ENCODE measurements around the gene MEIS1.
A peak's percentile ranks its signal among the peaks of the same experiment; 100 is the strongest.
"Not testable (repeated sequence)": the region's sequence is repeated elsewhere in the genome, so short reads cannot be mapped to it uniquely, and the experiment has no call there.

Gene MEIS1

DNA sequence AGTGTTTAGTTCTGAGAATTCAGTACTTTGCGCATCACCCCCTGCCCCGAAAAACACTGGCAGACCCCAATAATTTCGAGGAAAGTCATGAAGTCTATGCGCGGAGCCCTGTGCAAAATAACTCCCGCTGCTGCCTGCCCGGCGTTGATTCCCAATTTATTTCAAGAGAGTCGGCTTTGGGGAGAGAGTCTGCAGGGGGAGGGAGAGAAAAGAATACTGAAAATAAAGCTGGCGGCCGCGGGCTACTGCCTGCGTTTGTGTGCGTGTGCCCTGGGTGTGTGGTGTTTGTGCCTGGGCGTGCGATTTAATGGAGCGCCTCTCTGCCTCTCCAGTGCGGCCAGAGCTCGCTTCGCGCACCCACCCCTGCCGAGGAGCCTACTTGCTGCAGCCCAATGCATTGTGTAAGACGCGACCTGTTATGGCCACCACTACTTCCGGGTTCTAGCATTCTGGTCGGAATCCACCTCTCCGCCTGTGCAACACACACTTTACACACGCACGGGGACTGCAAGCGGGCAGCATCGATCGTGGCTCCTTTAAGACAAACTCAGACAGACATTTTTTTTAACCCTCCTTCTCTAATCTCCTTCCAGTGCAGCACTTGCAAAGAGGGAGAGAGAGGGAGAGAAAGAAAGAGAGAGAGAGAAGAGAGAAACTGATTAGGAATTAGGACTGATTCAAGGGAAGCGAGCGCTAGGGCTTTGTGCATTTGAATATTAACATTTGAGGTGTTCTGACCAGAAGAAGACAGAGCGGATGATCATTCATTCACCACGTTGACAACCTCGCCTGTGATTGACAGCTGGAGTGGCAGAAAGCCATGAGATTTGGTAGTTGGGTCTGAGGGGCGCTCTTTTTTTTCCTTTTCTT is at the start of gene MEIS1:
Gene MEIS1 (plus strand): TSS at position 447 of the 870 bp plus-strand sequence. CDS start 732 bp downstream, outside the sequence.
- Histone ChIP-seq H3K4me3 (ENCODE audit: low read length in 2 of 2) (peak within 1 kb of the TSS; percentile 72 to 74), H3K27ac (ENCODE audit: low read depth in 2 of 2, low read length in 2 of 2) (peak within 1 kb of the TSS; percentile 82 to 88), H3K4me1 (ENCODE audit: control insufficient read depth in 2 of 2, insufficient read depth in 2 of 2, low read length in 2 of 2) (peaks cover 7 to 10% of the 10 kb centered on the region in 2 donors), H3K27me3 (ENCODE audit: control insufficient read depth in 2 of 2, insufficient read depth in 2 of 2, low read length in 2 of 2) (peaks cover 26 to 30% of the 10 kb centered on the region in 2 donors), H3K9me3 (ENCODE audit: control insufficient read depth in 2 of 2, low read length in 2 of 2) (no peaks in the 10 kb centered on the region), H3K9ac (ENCODE audit: low read depth in 1 of 2, low read length in 2 of 2) (peak within 1 kb of the TSS; percentile 60 to 69), H3K36me3 (ENCODE audit: control insufficient read depth in 2 of 2, insufficient read depth in 2 of 2, low read length in 2 of 2) (no peaks in the 10 kb centered on the region)

DNA sequence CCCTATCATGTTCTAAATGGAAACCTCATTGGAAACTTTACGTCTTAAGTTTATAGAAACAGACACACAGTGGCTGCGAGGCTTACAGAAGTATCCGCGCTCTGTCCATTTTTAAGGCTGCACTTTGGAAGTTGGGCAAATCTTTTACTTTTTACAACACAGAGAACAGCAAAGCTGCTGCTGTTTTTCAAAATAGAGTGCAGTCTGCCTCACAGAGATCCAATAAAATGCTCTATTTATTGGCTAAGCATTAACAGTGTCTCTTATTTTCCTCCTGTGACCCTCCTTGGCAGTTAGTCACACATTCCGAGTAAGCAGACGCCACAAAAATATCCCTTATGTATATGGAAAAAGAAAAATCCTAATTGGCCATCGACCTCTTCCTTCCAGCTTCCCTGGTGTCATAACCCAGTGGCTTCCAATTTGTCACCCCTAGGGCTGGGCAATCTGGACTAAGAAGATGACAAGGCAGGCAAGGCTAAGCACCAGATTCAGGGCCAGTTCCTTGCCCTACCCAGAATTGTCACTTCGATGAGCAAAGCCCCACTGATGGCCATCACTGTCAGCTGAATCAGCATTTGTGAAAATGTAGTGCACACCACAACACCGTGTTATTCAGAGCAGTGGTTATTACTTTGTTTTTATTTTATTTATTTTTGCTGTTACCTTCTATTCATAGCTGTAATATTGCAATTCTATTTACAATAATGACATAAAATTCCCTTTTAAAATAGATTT is 47.7 kb upstream of the MEIS1 start:
- Histone ChIP-seq H3K9me3 (ENCODE audit: control insufficient read depth in 2 of 2, low read length in 2 of 2) (no peaks in the 10 kb centered on the region), H3K36me3 (ENCODE audit: control insufficient read depth in 2 of 2, insufficient read depth in 2 of 2, low read length in 2 of 2) (no peaks in the 10 kb centered on the region), H3K4me1 (ENCODE audit: control insufficient read depth in 2 of 2, insufficient read depth in 2 of 2, low read length in 2 of 2) (no peaks in the 10 kb centered on the region), H3K9ac (ENCODE audit: low read depth in 1 of 2, low read length in 2 of 2) (no peak overlapping the region), H3K27ac (ENCODE audit: low read depth in 2 of 2, low read length in 2 of 2) (no peak overlapping the region), H3K4me3 (ENCODE audit: low read length in 2 of 2) (no peak overlapping the region), H3K27me3 (ENCODE audit: control insufficient read depth in 2 of 2, insufficient read depth in 2 of 2, low read length in 2 of 2) (no peaks in the 10 kb centered on the region)

DNA sequence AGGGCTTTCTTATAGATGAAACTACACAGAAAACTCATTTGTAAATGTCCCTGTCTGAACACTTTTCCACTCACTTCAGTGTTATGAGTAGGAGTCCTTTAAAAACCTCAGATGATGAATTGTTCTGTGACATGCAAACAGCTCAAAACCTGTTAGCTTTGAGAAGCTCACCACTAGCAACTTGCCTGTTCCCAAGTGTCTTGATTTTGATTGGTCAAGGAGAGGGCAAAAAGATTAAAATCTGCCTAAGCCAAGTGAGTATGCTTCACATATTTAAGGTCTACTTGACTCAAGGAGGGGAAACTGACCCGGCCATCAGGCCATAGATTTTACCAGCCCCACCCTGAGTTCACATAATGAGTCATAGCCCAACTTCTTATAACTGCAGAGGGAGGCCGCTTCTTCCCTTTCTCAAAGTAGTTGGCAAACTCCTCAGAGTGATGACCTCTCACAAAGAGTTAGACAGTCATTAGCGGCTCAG is 45.2 kb upstream of the MEIS1 start:
- Histone ChIP-seq H3K9ac (ENCODE audit: low read depth in 1 of 2, low read length in 2 of 2) (no peak overlapping the region), H3K4me1 (ENCODE audit: control insufficient read depth in 2 of 2, insufficient read depth in 2 of 2, low read length in 2 of 2) (no peaks in the 10 kb centered on the region), H3K36me3 (ENCODE audit: control insufficient read depth in 2 of 2, insufficient read depth in 2 of 2, low read length in 2 of 2) (no peaks in the 10 kb centered on the region), H3K27ac (ENCODE audit: low read depth in 2 of 2, low read length in 2 of 2) (no peak overlapping the region), H3K9me3 (ENCODE audit: control insufficient read depth in 2 of 2, low read length in 2 of 2) (no peaks in the 10 kb centered on the region), H3K4me3 (ENCODE audit: low read length in 2 of 2) (no peak overlapping the region), H3K27me3 (ENCODE audit: control insufficient read depth in 2 of 2, insufficient read depth in 2 of 2, low read length in 2 of 2) (no peaks in the 10 kb centered on the region)

DNA sequence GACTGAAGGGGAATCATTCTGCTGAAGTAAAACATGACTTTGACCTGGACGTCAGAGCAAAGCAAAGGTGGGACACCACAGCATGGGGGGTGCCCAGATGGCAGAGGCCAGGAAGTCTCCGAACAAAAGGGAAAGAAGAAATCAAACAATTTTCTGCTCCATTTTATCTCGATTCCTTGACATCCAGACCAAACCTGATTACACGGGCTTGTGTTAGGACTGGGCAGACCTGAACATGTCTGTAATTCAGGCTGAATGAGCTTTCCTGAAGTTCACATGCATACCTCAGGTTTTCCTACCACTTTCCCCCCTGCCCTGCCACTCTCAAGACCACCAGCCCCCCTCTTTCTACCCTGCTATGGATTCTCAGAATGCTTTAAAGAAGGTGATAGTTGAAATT is 44.8 kb upstream of the MEIS1 start:
- Histone ChIP-seq H3K9ac (ENCODE audit: low read depth in 1 of 2, low read length in 2 of 2) (no peak overlapping the region), H3K27me3 (ENCODE audit: control insufficient read depth in 2 of 2, insufficient read depth in 2 of 2, low read length in 2 of 2) (no peaks in the 10 kb centered on the region), H3K4me3 (ENCODE audit: low read length in 2 of 2) (no peak overlapping the region), H3K27ac (ENCODE audit: low read depth in 2 of 2, low read length in 2 of 2) (no peak overlapping the region), H3K36me3 (ENCODE audit: control insufficient read depth in 2 of 2, insufficient read depth in 2 of 2, low read length in 2 of 2) (no peaks in the 10 kb centered on the region), H3K9me3 (ENCODE audit: control insufficient read depth in 2 of 2, low read length in 2 of 2) (no peaks in the 10 kb centered on the region), H3K4me1 (ENCODE audit: control insufficient read depth in 2 of 2, insufficient read depth in 2 of 2, low read length in 2 of 2) (no peaks in the 10 kb centered on the region)

DNA sequence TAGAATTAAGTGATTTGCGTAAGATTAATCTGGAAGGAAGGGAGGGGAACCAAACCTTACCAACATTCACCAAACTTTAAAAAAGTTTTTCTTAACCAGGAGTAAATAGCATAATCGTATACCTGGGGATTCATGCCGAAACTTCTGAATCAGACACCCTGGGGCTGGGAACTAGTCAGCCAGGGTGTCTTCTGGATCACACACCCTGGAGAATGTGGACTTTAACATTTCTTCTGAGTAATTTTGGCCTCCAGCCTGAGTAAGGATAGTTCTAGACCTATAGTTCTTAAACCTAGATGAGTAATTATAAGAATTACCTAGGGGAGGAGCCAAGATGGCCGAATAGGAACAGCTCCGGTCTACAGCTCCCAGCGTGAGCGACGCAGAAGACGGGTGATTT is 44.1 kb upstream of the MEIS1 start:
- no peaks in the 10 kb centered on the region for H3K9me3 ChIP-seq (ENCODE audit: control insufficient read depth in 2 of 2, low read length in 2 of 2)
- H3K36me3 ChIP-seq (ENCODE audit: control insufficient read depth in 2 of 2, insufficient read depth in 2 of 2, low read length in 2 of 2) = no peaks in the 10 kb centered on the region
- no peak overlapping the region for H3K4me3 ChIP-seq (ENCODE audit: low read length in 2 of 2)
- H3K27me3 ChIP-seq (ENCODE audit: control insufficient read depth in 2 of 2, insufficient read depth in 2 of 2, low read length in 2 of 2) = no peaks in the 10 kb centered on the region
- no peaks in the 10 kb centered on the region for H3K4me1 ChIP-seq (ENCODE audit: control insufficient read depth in 2 of 2, insufficient read depth in 2 of 2, low read length in 2 of 2)
- no peak overlapping the region for H3K27ac ChIP-seq (ENCODE audit: low read depth in 2 of 2, low read length in 2 of 2)
- H3K9ac ChIP-seq (ENCODE audit: low read depth in 1 of 2, low read length in 2 of 2) = no peak overlapping the region

DNA sequence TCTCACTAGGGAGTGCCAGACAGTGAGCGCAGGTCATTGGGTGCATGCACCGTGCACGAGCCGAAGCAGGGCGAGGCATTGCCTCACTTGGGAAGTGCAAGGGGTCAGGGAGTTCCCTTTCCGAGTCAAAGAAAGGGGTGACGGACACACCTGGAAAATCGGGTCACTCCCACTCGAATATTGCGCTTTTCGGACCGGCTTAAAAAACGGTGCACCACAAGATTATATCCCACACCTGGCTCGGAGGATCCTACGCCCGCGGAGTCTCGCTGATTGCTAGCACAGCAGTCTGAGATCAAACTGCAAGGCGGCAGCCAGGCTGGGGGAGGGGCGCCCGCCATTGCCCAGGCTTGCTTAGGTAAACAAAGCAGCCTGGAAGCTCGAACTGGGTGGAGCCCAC is 43.7 kb upstream of the MEIS1 start:
- not testable (repeated sequence) for H3K4me3 ChIP-seq (ENCODE audit: low read length in 2 of 2); H3K4me1 ChIP-seq (ENCODE audit: control insufficient read depth in 2 of 2, insufficient read depth in 2 of 2, low read length in 2 of 2)

DNA sequence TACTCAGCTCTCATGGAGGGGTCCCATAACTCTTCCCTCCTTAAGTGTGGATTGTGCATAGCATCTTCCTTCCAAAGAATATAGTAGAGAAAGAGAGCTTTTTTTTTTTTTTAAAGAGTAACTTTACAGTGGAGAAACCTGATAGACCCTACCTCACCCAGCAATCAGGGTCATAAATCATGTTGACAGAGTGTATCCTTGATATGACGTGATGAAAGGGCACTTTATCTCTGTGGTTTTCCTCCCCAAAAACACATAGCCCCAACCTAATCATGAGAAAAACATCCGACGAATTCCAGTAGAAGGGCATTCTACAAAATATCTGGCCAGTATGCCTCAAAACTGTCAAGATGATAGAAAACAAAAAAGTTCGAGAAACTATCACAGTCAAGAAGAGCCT is 29.5 kb upstream of the MEIS1 start:
- Histone ChIP-seq H3K4me1 (ENCODE audit: control insufficient read depth in 2 of 2, insufficient read depth in 2 of 2, low read length in 2 of 2) (no peaks in the 10 kb centered on the region), H3K36me3 (ENCODE audit: control insufficient read depth in 2 of 2, insufficient read depth in 2 of 2, low read length in 2 of 2) (no peaks in the 10 kb centered on the region), H3K27me3 (ENCODE audit: control insufficient read depth in 2 of 2, insufficient read depth in 2 of 2, low read length in 2 of 2) (no peaks in the 10 kb centered on the region), H3K9me3 (ENCODE audit: control insufficient read depth in 2 of 2, low read length in 2 of 2) (no peaks in the 10 kb centered on the region), H3K27ac (ENCODE audit: low read depth in 2 of 2, low read length in 2 of 2) (no peak overlapping the region), H3K9ac (ENCODE audit: low read depth in 1 of 2, low read length in 2 of 2) (no peak overlapping the region), H3K4me3 (ENCODE audit: low read length in 2 of 2) (no peak overlapping the region)

More for the DNA sequence above, 43.7 kb upstream of the MEIS1 start:
- H3K27ac ChIP-seq (ENCODE audit: low read depth in 2 of 2, low read length in 2 of 2); H3K9me3 ChIP-seq (ENCODE audit: control insufficient read depth in 2 of 2, low read length in 2 of 2); H3K27me3 ChIP-seq (ENCODE audit: control insufficient read depth in 2 of 2, insufficient read depth in 2 of 2, low read length in 2 of 2); H3K9ac ChIP-seq (ENCODE audit: low read depth in 1 of 2, low read length in 2 of 2); H3K36me3 ChIP-seq (ENCODE audit: control insufficient read depth in 2 of 2, insufficient read depth in 2 of 2, low read length in 2 of 2): not testable (repeated sequence)

DNA sequence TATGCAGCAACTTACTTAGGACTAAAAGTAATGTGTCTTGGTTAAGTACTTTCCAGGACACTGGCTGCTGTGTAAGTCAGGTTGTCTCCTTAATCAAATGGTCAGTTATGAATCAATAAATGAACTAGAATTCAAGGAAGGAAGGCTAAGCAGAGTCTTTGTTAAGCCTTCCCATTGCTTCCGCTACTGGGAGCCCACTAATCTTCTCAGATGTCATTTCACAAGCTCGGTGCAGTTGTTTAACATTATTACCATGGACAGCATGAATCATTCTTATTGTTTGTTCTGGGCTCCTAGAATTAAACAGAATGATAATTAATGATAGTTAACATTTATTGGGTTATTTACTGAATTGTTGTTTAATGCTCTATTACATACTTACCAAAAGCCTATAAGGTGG is 26.0 kb upstream of the MEIS1 start:
- Histone ChIP-seq H3K27me3 (ENCODE audit: control insufficient read depth in 2 of 2, insufficient read depth in 2 of 2, low read length in 2 of 2) (no peaks in the 10 kb centered on the region), H3K4me1 (ENCODE audit: control insufficient read depth in 2 of 2, insufficient read depth in 2 of 2, low read length in 2 of 2) (no peaks in the 10 kb centered on the region), H3K4me3 (ENCODE audit: low read length in 2 of 2) (no peak overlapping the region), H3K9ac (ENCODE audit: low read depth in 1 of 2, low read length in 2 of 2) (no peak overlapping the region), H3K9me3 (ENCODE audit: control insufficient read depth in 2 of 2, low read length in 2 of 2) (no peaks in the 10 kb centered on the region), H3K36me3 (ENCODE audit: control insufficient read depth in 2 of 2, insufficient read depth in 2 of 2, low read length in 2 of 2) (no peaks in the 10 kb centered on the region), H3K27ac (ENCODE audit: low read depth in 2 of 2, low read length in 2 of 2) (no peak overlapping the region)

DNA sequence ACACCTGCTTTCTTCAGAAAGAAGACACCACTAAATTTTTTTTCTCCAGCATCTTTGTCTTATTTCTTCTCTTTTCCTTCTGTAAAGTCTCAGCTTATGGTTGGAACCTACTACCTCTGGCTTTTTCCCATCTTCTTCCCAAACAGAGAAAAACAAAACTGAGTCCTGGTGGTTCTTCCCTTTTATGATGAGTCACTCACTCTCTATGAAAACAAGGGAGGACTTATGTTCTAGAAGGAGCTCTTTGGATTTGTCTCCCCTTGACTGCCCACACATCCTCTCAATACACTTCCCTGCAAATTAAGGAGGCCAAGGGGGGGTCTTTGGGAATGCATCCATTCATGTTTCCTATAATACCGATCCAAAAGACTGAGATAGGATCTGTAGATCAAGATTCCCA is 22.1 kb upstream of the MEIS1 start:
- Histone ChIP-seq H3K4me3 (ENCODE audit: low read length in 2 of 2) (no peak overlapping the region), H3K27me3 (ENCODE audit: control insufficient read depth in 2 of 2, insufficient read depth in 2 of 2, low read length in 2 of 2) (no peaks in the 10 kb centered on the region), H3K4me1 (ENCODE audit: control insufficient read depth in 2 of 2, insufficient read depth in 2 of 2, low read length in 2 of 2) (no peaks in the 10 kb centered on the region), H3K9ac (ENCODE audit: low read depth in 1 of 2, low read length in 2 of 2) (no peak overlapping the region), H3K9me3 (ENCODE audit: control insufficient read depth in 2 of 2, low read length in 2 of 2) (no peaks in the 10 kb centered on the region), H3K27ac (ENCODE audit: low read depth in 2 of 2, low read length in 2 of 2) (no peak overlapping the region), H3K36me3 (ENCODE audit: control insufficient read depth in 2 of 2, insufficient read depth in 2 of 2, low read length in 2 of 2) (no peaks in the 10 kb centered on the region)

DNA sequence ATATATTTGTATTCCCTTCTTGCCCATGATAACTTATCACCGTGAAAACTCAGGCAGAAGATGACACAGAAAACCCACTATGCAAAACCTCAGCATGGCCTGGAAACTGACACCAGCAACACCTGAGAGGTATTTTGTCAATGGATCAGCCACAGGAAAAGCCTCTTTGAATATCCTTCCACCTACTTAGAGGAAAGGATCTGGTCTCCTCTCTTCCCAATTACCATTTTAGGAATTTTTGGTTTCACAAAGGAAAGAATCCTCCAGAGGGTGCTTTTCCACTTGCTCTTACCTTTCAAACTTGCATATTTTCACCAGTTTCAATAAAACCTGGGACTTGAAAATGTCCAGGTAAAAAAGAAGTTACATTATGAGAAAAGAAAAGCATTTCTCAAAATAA is 20.0 kb upstream of the MEIS1 start:
- no peak overlapping the region for H3K4me3 ChIP-seq (ENCODE audit: low read length in 2 of 2)
- no peak overlapping the region for H3K27ac ChIP-seq (ENCODE audit: low read depth in 2 of 2, low read length in 2 of 2)

More for the DNA sequence above, 20.0 kb upstream of the MEIS1 start:
- Histone ChIP-seq H3K36me3 (ENCODE audit: control insufficient read depth in 2 of 2, insufficient read depth in 2 of 2, low read length in 2 of 2) (no peaks in the 10 kb centered on the region), H3K27me3 (ENCODE audit: control insufficient read depth in 2 of 2, insufficient read depth in 2 of 2, low read length in 2 of 2) (no peaks in the 10 kb centered on the region), H3K9ac (ENCODE audit: low read depth in 1 of 2, low read length in 2 of 2) (no peak overlapping the region), H3K9me3 (ENCODE audit: control insufficient read depth in 2 of 2, low read length in 2 of 2) (no peaks in the 10 kb centered on the region), H3K4me1 (ENCODE audit: control insufficient read depth in 2 of 2, insufficient read depth in 2 of 2, low read length in 2 of 2) (no peaks in the 10 kb centered on the region)

Measured in mucosa of rectum (tissue), 2 donors.